ENCODE data around the gene DLX1.

DNA sequence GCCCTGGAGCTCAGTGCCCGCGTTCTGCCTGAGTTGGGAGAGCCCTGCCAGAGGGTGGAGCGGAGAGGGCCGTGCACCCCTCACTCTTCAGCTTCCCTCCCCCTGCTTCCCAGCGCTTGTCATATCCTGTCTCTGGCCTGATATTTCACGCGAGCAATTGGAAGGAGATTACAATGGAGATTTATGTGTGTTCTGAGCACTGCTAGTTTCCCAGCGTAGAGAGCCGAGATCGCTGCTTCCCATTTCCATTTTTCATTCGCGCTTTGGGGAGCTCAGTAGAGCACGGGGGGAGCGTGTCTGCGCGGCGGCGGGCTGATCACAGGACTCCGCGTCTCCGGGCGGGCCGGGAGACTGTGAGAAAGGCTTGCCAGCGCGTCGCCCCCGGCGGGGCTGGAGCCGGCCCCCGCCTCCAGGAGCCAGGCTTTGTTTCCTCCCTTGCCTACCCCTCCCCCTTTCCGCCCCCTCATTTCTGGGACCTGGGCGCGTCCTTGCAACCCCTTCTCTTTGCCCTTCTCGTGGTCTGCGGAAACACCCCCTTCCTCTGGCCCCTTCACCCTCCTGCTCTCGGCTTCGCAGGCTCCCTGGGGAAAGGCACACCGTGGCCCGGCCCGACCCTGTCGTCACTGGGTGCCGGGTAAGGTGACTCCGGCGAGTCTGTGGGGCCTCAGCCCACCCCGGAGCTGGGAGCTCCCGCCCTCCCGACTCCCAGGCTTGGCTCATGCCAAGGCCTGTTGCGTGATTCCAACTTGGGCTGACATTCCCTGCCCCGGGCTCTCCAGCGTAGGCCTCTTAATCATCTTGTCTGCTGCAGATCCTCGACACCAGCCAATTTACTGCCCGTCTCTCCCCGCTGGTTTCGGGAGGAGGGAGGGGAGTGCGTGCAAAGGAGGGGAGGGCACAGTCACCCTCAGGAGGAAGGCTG is 11.6 kb downstream of the DLX1 start:
- TF ChIP-seq, protein P1, sequence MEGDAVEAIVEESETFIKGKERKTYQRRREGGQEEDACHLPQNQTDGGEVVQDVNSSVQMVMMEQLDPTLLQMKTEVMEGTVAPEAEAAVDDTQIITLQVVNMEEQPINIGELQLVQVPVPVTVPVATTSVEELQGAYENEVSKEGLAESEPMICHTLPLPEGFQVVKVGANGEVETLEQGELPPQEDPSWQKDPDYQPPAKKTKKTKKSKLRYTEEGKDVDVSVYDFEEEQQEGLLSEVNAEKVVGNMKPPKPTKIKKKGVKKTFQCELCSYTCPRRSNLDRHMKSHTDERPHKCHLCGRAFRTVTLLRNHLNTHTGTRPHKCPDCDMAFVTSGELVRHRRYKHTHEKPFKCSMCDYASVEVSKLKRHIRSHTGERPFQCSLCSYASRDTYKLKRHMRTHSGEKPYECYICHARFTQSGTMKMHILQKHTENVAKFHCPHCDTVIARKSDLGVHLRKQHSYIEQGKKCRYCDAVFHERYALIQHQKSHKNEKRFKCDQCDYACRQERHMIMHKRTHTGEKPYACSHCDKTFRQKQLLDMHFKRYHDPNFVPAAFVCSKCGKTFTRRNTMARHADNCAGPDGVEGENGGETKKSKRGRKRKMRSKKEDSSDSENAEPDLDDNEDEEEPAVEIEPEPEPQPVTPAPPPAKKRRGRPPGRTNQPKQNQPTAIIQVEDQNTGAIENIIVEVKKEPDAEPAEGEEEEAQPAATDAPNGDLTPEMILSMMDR (IDR thresholded peaks at IDR 0.05), result no peak
- no peak for TF ChIP-seq POLR2A (IDR thresholded peaks at IDR 0.05)

Measured in testis (tissue), 2 donors.